ENCODE measurements around the gene KCNIP4.

Gene KCNIP4

DNA sequence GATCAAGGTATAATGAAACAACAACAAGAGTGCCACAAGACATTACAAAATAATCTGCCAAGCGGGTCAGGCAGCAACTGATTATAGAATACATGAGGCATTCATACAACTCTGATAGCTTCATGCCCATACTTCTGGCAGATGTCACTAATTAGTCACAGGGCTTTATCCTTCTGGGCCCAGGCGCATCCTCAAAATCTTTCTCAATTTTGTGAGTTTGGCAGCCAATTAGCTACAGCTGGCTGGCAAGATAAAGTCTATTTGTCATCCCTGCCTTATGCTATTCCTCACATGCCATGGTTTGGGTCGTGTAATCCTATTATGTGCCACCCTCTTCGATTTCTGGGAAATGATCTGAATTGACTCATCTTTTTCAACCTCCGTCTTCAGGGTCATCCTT is 994.0 kb downstream of the KCNIP4 start:
- DNase-seq (ENCODE audit: low read depth): no peak

DNA sequence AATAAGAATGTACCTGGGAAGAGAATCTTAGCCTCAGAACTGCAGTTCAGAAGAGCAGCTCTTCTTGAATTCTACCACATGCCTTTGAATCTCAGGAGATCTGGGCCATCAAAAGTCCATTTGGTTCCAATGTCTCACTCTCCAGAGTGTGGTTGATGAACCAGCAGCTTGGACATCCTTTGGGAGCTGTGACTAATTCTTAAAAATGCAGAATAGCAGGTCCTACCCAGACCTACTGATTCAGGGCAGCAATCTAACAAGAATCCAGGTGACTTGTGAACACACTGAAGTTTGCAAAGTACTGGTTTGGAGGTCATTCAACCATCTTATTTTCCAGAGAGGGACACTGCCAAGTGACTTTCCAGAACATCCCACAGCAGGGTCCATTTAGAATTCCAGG is 1003.6 kb downstream of the KCNIP4 start:
- DNase-seq (ENCODE audit: low read depth): no peak

DNA sequence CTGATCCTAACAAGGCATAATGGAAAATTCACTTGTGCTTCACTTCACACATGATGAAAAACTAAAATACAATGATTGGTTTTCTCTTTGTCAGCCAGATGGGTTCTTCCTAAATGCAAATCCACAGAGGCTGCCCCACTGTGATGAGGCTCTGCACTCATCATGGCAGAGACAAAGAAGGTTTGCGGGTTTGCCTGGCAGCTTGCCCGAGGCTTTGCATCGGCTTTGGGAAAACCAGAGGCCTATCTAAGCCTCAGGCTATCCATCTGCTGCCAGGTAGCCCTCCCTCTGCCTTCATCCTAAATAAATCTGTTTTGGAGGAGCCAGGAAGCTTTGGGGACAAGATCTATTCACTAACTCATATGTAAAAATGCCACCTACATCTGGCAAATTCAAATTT is 1004.1 kb downstream of the KCNIP4 start:
- no peak for DNase-seq (ENCODE audit: low read depth)

DNA sequence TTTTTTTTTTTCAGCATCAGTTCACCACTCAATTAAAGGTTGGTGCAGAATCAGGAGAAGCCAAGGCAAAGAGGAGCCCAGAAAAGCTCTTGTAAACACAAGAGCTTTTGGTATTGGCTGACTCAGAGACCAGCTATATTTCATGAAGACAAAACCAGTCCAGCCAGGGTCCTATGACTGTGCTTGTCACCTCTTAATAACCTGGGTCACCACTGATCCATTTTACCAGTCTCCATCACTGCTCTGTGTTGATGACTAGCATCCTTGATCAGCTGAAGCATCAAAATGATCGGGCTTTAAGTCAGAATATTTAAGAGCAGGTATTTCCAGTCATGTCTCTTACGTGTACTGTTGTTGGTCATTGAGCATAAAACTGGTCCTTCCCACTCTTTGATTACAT is 1010.4 kb downstream of the KCNIP4 start:
- DNase-seq (ENCODE audit: low read depth): no peak

DNA sequence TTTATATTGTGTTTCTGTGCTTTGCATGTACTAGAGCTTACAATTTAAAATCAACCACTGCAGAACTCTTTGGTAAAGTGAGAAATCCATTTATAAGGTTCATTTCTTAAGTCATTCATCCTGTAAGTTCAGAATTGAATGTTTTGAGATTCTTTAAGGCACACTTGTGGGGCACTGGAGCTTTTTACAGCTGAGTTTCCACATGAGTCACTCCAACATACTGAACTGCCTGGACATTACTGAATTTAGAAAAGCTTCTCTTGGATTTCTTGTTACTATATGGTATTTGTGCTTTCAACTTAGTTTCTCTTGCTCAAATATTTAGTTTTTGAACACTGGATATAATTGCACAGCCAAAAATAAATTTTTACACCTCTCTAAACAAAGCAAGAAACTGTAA is 1022.0 kb downstream of the KCNIP4 start:
- no peak for DNase-seq (ENCODE audit: low read depth)

DNA sequence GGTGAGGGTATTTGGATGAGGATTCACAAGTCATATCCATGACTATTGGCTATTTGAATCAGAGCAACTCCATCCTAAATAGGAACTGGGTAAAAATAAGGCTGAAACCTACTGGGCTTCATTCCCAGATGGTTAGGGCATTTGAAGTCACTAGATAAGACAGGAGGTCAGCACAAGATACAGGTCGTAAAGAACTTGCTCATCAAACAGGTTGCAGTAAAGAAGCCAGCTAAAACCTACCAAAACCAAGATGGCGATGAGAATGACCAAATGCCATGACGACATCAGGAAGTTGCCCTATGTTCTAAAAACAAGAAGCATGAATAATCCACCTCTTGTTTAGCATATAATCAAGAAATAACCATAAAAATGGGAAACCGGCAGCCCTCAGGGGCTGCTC is 1023.4 kb downstream of the KCNIP4 start:
- DNase-seq (ENCODE audit: low read depth): no peak

DNA sequence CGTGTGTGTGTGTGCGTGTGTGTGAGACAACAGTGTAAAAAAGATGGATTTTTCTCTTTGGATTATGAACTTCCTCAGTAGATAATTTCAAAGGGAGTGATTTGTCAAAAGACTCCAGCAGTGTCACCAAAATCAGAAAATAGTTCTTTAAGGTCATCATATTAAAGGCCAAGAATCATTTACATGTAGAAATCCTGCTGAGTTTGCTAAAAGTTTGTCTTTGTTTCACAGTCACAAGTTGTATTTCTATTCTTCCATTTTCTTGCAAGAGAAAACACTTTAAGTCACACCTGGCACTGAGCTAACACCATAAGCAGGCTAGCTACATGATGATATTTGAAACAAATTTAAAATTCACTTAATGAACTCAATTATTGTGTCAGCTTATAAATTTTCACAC is 1025.6 kb downstream of the KCNIP4 start:
- no peak for DNase-seq (ENCODE audit: low read depth)

DNA sequence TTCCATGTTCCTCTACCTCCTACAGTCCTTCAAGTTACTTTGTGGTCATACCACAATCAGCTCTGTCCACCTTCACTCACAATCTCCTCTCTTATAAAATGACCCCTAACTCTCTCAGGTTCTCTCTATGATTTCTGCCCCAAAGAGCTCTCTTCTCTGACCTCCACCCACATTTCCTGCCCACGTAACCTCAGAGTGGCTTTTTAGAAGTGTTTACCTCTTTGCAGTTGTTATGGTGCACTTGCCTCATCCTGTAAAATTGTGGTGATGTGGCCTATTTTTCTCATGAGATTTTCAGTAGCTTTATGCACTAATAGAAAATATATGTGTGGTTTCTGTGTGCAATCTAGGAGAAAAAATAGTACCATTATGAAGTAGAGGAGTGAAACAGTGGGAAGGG is 1032.5 kb downstream of the KCNIP4 start:
- no peak for DNase-seq (ENCODE audit: low read depth)

DNA sequence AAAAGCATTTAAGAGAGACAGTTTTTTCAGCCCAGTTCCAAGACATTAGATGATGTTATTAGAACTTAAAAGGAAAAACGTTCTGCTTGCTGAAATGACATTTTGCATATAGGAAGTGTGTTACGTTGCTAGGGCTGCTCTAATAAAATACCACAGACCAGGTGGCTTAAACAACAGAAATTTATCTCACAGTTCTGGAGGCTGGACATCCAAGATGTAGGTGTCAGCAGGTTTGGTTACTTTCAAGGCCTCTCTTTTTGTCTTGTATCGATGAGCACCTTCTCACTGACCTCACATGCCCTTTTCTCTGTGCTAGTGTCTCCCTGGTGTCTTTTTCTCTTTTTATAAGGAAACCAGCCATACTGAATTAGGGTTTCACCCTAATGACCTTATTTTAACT is 1043.6 kb downstream of the KCNIP4 start:
- DNase-seq (ENCODE audit: low read depth): no peak

DNA sequence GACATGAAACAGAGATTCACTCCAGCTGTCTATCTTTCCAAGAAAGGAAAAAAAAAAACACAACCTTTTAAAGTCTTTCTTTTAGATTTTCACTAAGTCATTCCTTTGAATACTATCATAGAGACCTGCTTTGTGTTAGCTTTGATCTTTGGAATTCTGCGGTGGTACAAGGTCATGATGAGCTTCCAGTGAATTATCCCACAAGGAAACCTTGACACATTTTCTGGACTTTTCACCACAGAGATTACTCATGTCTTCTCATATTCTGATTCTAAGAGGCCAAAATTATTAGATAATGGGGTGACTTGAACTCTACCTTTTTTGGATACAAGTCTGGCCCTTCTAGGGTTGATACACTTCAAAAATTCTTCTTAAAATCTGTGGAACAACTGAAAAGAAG is 1046.7 kb downstream of the KCNIP4 start:
- DNase-seq (ENCODE audit: low read depth): no peak

DNA sequence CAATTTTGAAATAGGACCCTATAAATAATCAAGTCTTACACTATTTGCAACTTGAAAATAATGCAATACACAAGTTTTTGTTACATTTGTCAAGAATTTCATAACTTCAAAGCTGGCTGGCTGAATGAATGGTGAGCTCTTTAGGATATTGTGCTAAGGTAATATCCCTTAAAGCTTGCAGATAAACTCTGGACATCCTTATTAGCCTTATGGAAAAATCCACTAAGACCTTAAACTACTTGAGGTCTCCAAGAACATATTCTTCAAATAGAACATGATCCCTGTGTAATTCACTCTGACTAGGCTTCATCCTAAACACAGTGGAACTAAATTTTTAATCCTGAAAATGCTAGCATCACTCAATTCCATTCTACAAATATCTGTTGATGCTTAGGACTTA is 1049.0 kb downstream of the KCNIP4 start:
- DNase-seq (ENCODE audit: low read depth): no peak

DNA sequence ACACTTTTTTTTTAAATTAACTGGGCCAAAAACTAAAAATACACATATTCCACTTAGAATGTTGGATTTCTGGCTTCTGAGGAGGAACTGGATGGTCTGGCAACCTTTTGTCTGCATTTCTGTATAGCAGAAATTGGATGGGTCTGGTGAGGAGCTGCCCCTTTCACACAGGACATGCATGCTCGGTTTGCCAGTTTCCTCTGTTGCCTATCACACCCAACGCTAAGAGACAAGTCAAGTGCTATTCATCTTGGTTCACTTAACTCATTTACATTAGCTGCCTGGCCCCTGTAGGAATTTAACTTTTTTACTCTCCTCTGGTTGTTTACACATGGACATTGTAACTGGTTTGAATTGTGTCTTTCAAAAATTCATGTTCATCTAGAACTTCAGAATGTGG is 1052.6 kb downstream of the KCNIP4 start:
- no peak for DNase-seq (ENCODE audit: low read depth)

DNA sequence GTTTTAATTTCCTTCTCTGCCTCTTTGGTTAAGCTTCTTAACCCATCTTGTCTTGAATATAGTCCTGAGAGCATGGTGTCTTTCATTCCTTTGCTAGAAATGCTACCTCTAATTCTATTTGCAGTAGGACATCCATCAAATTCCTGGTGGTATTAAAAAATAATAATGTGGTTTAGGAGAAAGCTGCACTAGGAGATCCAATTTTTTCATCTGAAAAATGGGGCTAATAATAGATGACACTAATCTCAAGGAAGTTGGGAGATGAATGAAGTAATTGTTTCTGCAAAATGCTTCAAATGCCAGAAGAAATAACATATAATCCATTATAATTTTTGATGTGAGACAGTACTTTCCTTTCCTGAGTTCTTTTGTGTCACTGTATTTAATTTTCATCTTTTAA is 1053.4 kb downstream of the KCNIP4 start:
- no peak for DNase-seq (ENCODE audit: low read depth)

DNA sequence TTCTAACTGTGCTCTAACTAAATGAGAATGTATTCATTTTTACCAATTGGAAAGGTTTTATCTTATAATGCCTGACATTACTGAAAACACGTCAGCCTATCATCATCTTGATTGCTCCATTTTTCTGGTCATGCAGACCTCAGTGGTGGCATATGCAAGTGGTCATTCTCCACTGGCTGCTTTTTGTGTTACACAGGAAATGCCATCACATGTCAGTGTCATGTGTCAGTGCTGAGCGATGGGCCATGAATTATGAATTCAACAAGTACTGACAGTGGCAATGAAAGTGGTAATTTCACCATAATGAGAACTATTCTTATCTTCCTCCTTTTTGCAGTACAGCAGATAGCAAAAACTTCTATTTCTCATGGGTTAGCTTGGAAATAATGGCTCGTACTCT is 1057.8 kb downstream of the KCNIP4 start:
- DNase-seq (ENCODE audit: low read depth): no peak

DNA sequence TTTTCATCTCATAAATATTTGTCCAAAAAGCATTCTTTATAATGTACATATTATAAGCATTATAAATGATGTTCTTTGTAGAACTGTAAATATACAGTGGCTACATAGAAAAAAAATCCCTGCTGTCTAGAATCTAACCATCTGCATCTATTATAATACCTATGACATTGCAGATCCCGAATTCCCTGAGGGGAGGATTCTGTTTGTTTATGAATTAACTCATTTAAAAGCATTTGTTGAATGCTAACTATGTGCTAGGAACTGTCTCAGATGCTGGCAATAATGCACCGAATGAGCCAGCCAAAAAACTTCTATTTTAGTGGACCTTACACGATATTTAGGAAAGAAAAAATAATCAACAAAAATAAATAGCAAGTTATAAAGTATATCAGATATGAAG is 1058.7 kb downstream of the KCNIP4 start:
- no peak for DNase-seq (ENCODE audit: low read depth)

DNA sequence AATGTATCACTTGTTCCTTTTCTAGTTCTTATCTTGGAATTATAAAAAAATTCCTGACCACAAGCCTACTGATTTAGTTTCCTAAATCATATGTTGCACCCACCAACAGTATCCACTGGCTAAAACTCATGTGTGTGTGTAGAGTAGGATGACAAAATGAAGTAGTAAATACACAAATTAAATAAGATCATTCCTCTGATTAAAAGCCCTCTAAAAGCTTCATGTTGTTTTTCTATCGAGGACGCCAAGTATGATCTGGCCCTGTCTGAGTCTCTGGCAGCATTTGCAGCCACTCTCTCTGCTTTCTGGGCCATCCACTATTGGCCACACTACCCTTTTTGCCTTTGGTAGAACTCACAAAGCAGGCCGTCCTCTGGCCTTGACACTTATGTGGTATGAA is 1064.9 kb downstream of the KCNIP4 start:
- no peak for DNase-seq (ENCODE audit: low read depth)

DNA sequence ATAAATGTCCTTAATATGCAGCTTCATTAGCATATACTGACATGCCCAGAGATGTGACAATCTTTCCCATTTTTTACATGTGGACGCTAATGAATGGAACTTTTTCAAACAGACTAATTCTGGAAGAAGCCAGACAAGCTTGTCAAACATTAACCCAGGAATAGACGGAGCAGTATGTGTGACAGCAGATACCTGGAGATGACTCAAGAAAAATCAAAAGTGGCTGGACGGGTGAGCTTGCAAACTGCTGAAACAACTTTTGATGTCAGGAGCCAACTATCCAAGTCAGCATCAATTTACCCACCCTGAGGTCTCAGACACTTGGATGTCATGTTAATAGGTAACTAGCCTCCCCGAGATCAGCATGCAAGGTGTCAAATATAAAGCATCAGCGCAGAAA is 1065.3 kb downstream of the KCNIP4 start:
- no peak for DNase-seq (ENCODE audit: low read depth)

DNA sequence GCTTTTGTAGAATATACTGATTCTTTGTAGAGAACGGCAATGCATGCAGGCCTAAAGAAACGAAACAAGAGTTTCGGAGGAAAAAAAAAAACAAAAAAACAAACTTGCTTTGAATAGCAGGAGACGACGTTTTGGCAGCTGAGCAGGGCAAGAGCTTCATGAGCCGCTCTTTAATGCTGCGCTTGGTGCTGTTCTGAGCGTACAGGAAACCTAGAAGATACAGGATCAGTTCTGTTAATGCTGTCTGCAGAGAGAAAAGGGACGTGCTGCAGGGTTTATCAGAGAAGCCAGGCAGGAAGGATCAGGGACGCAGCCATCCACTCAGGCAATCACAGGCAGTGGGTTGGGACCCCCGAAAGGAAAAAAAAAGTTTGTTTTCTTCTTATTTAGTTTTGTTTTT is 1066.1 kb downstream of the KCNIP4 start:
- no peak for DNase-seq (ENCODE audit: low read depth)

DNA sequence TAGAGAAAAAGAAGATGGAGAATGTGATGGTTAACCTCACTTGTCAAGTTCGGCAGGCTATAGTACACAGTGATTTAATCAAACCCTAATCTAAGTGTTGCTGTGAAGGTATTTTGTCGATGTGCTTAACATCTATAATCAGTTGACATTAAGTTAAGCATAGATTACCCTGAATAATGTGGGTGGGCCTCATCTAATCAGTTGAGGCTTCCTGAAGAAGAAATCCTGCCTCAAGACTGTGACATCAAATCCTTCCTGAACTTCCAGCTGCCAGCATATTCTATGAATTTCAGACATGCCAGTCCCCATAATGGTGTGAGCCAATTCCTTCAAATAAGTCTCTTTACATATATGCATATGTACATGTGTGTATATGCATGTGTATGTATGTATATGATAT is 1066.9 kb downstream of the KCNIP4 start:
- no peak for DNase-seq (ENCODE audit: low read depth)

DNA sequence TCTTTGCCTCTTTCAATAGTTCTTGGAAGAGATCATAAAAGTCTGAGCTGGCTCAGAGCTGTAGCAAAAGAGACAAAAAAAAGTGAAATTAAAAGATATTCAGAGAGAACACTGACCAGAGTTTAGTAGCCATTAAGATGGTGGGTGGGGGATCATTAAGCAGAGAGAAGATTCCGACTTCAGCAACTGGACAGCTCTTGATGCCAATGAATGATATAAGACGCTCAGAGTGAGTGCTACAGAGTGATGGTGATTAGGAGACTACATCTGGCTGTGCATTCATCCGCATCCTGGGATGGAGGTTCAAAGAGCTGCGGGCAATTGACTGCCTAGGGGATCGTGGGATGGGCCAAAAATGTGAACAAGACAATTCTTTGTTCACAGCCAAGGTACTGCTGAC is 1069.8 kb downstream of the KCNIP4 start:
- DNase-seq (ENCODE audit: low read depth): no peak

DNA sequence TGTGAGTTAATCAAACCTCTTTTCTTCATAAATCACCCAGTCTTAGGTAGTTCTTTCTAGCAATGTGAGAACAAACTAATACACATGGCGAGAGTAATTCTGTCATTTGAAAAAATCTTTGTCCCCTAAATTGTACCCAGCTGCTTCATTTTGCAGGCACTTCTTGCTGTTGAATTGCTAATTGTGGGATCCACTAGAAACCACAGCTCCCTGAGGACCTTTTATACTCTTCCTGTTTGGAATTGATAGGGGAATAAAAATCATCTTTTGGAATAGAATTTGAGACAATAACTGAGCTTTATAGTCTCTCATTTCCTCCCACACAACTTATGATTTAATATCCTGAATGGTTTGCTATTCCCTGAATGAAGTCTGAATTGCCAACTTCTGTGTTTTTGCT is 1078.1 kb downstream of the KCNIP4 start:
- DNase-seq (ENCODE audit: low read depth): no peak

DNA sequence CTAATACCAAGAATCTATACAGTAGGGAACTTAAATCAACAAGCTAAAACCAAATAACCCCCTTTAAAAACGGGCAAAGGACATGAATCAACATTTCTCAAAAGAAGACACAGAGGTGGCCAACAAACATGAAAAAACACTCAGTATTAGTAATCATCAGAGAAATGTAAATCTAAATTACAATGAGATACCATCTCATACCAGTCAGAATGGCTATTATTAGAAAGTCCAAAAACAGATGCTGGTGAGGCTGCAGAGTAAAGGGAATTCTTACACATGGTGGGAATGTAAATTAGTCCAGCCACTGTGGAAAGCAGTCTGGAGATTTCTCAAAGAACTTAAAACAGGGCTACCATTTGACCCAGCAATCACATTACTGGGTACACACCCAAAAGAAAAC is 1080.5 kb downstream of the KCNIP4 start:
- no peak for DNase-seq (ENCODE audit: low read depth)

DNA sequence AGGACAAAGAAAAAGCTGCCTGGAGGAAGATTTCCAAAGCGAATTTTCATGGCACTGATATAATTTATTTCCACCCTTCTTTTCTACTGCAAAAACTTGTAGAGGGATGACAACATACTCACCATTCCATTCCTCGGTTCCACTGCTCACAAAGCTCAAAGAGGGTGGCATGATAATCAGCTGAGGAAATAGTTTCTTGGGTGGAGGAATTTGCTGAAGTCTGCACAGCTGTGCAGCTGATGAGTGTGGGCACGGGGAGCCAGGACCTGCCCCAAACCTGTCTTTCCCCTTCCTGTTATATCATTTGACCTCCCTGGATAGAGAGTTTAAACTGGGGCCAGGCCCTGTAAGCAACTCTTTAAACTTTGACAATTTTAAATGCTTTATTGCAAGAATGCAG is 1087.7 kb downstream of the KCNIP4 start:
- DNase-seq (ENCODE audit: low read depth): no peak

DNA sequence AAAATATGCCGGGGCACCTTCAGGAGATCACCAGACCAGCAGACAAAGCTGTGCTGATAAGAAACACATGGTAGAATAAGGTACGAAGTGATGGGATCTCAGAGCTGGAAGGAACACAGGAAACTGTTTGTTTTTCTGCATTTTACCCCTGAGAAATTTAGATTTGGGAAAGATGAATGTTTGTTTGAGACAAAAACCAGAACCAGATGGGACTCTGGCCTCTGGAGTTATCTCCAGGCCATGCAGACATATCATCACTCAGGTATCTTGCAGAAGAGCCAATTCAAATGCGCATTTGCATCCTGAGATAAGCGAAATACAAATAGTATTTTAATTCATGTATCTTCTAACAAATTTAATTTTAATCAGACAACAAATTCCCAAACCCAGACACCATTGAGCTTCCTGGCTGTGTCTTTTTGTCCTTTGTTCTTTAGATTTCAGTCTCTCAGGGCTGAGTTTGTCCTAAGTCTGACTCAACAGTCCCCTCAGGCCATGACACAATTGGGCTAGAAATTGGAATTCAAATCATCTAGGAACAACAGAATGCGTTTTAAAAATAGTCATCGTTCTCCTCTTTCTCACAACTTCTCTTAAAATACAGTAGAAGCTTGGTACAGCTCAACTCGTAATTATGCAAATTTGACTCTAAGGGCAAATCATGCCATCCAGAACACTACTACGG is 1089.3 kb downstream of the KCNIP4 start:
- no peak for DNase-seq (ENCODE audit: low read depth)

DNA sequence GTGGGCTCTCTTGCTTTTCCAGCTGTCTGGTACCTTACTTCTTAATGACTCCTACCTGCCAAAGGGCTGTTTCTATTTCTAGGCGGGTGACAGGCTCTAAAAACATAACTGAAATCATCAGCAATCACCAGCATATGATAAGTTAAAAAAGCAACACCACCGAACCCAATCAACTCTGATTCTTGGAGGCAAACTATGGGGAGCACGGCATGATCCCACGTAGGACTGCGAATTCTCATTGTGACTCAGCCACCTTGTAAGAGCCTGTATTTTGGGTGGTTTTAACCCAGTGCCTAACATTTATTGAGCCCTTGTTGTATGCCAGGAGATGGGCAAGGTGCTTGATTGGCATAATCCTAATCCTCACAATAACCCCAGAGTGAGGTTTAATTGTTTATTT is 1091.5 kb downstream of the KCNIP4 start:
- DNase-seq (ENCODE audit: low read depth): no peak

Measured in T follicular helper cell (primary cell).